ENCODE measurements around the gene YAE1.

DNA sequence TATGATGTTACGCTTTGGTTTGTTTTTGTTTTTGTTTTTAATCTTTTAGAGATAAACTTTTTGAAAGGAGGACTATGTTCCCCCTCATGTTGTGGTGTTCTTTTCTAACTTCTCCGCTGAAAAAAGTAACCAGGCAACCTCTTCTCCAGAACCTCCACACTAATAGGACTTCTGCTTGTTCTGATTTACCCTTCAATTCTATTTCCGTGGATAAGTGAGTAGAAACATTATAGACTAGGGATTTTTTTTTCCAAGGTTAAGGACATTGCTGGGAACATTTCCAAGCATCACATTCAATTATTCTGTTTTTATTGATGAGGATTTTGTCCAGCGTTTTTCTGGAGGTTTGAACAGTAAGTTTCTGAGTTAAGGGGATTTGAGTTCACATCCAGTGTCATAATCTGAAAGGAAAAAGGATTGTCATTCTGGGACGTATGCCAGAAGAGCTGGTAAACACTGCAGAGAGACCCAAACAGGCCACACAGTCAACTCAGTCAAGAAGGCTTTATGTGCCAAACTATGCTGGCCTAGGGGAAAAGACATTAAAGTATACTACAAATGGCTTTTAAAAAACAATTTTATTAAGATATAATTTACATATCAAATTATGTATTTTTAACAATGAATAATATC is 28.9 kb downstream of the YAE1 start:
- TF ChIP-seq, protein P1, sequence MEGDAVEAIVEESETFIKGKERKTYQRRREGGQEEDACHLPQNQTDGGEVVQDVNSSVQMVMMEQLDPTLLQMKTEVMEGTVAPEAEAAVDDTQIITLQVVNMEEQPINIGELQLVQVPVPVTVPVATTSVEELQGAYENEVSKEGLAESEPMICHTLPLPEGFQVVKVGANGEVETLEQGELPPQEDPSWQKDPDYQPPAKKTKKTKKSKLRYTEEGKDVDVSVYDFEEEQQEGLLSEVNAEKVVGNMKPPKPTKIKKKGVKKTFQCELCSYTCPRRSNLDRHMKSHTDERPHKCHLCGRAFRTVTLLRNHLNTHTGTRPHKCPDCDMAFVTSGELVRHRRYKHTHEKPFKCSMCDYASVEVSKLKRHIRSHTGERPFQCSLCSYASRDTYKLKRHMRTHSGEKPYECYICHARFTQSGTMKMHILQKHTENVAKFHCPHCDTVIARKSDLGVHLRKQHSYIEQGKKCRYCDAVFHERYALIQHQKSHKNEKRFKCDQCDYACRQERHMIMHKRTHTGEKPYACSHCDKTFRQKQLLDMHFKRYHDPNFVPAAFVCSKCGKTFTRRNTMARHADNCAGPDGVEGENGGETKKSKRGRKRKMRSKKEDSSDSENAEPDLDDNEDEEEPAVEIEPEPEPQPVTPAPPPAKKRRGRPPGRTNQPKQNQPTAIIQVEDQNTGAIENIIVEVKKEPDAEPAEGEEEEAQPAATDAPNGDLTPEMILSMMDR (IDR thresholded peaks at IDR 0.05), result no peak
- no peak for TF ChIP-seq POLR2A (IDR thresholded peaks at IDR 0.05)
